GM12873 (cell line): Measurements from ENCODE around the gene C1QTNF12.

ENCODE experiments used
- CTCF ChIP-seq: IDR thresholded peaks from 2 replicates; pipeline ENCODE4 v1.5.1; 2012; ENCODE audit warnings: low read depth, mild to moderate bottlenecking, moderate library complexity, low read length, control low read depth; ENCODE audit not compliant: insufficient read depth; ENCODE audit errors: missing control alignments

C1QTNF12 gene

DNA sequence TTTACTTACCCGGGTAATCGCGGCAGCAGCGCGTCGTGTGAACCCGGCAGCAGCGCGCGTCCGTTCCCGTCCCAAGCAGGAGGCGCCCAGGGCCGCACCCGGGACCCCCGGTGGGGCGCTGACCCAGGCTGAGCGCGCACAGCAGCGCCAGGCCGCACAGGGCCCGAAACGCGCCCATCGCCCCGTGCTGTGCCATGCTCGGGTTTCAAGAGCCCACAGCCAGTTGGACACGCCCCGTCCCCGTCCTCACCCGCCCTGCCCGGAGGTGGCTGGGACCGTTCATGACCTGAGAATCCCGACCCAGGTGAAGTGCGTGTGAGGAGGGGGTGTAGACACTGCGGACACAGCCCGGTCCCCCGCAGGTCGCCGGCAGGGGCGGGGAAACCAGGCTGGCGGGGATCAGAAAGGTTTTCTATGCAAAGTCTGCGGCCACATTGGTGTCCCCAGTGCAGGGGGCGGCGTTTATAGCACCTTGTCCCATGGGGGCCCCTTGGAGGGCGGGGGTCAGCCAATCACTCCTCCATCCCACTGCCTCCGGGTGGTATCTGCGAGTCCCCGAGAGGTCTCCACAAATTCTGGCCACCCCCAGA, 40.1 kb downstream of the C1QTNF12 start, which contains the start of gene TNFRSF18:
TSS of gene TNFRSF18 (minus strand) at position 217 of the 590 bp plus-strand sequence. CDS start at position 196, 21 bp downstream.
- no peak for TF ChIP-seq CTCF

DNA sequence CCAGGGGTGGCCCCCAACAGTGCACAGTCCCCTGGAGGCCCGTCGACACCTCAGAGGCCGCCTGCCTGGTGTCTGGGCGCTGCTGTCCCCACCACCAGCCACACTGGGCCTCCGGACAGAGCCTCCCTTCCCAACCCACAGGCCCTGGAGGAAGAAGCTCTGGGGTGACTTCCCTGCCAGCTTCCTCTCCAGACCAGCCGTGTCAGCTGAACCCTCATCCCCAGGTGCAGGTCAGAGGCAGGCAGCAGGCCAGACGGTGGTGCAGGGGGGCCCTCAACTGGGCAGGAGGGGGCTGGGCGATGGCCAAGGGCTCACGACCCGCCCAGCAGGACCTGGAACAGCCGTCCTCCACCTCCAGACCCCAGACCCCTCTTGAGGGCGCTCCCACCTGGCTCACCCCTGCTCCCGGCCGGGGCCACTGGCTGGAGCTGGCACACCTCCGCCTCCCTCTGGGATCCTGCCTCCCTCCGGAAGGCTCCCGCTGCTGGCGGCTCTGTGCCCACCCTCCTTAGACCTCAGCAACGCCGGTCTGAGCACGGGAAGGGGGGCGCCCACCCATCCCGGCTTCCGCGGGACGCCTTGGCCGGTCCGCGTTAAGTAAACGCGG, 40.6 kb downstream of the C1QTNF12 start:
- TF ChIP-seq CTCF = no peak

DNA sequence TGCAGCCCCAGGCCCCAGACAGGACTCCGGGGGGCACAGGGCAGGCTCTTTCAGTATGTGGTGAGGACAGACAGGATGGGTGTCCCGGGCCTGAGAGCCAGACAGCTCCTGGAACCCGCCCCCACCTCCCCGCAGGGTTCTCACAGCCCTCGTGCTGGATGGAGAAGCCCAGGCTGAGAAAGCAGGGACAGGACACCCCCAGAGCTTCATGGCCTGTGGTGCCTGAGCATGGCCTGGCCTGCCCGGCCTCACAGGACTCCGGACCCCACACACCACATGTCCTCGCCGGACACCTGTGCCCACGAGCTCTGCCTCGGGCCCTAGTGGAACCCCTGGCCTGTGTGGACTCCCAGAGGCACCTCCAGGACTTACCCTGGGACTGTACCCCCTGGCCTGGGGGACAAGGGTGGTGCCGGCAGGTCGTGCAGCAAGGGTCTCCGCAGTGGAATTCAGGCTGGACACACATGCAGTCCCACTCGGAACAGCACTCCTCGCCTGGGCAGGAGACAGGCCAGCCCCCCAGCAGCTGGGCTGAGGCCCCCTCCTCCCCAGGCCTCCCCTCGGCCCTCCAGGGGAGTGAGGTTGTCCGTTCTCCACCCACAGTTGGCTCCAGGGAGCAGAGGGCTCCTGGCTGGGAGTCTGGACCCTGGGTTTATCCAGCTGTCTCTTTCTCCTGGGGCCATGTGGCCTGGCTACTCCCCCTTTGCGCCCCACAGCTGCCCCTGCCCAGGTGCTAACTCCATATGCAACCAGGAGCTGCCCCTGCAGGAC, 41.3 kb downstream of the C1QTNF12 start:
- no peak for TF ChIP-seq CTCF

- no peak for TF ChIP-seq CTCF
These were observed 42.0 kb downstream of the C1QTNF12 start for GRCh38 chr1:1204425-1204920.

GRCh38 chr1:1203561-1204424, 42.7 kb downstream of the C1QTNF12 start:
- no peak for TF ChIP-seq CTCF

DNA sequence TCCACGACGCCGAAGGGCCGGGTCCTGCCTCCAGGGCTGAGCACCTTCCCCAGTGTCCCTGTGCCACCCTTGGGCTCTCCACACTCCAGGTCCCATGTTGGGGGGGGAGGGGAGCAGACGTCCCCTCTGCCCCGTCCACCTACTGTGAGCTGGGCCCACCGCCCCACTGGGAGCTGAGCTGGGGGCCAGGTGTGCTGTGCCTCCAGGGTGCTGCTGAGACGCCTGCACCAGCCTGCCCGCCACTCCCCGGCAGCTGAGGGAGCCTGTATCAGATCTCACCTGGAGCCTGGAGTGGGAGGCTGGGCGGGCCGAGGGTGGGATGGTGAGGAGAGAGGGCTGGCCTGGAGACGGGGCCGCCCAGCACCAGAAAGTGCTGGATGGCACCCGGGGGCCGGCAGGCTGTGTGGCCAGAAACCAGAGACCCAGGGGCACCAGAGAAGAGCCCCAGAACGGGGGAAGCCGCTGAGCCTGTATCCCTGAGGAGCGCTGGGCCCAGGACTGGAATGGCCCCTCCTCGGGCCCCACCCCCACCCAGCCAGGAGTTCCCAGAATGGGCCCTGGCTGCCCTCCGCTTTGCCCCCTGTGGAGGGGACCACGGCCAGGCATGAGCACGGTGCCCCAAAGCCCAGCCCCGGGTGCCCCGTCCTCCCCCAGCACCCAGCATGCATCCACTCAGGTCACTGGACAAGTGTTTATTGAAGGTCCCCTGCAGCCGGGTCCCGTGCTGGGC, 43.5 kb downstream of the C1QTNF12 start:
- TF ChIP-seq CTCF = no peak
